HCT116 (cell line): Measurements from ENCODE around the gene ADGRB3. TPM values are rescaled to one million over a fixed set of nuclear protein-coding genes. Genes with fewer than 3 reads are reported as not detected.

Experiments
- ATAC-seq: fragments of 200-7000 bp; cut with Tn5 transposase; 2 replicates; pipeline ENCODE4 v1.9.1; 2020; ENCODE audit warnings: mild to moderate bottlenecking, moderate library complexity
- BruUV-seq: library from RNA; stranded (reverse); fragments of 400-500 nt; replicated peaks from 2 replicates; lab custom pipeline; 2021; lab: Mats Ljungman, UMichigan
- CTCF ChIA-PET: fragments of 300-600 bp; sonication (Branson Sonifier 250); formaldehyde crosslinking; loops from one replicate; lab custom pipeline; 2021; ENCODE audit warnings: antibody characterized with exemption; lab: Charles Lee
- POLR2A ChIA-PET: fragments of 300-600, 350-600 bp; sonication (Branson Sonifier 250); formaldehyde crosslinking; loops from one replicate; lab custom pipeline; 2021; ENCODE audit warnings: antibody characterized with exemption; lab: Charles Lee
- RAD21 ChIA-PET, 2 experiments: fragments of 300-600 bp; sonication (Branson Sonifier 250); formaldehyde crosslinking; loops; one replicate each; lab custom pipeline; 2023; ENCODE audit warnings: low total read pairs in 2 of 2; ENCODE audit not compliant: uncharacterized antibody in 2 of 2, unreplicated experiment in 2 of 2, low non-redundant PET in 1 of 2; lab: Charles Lee
- DNase-seq: peaks from one replicate; pipeline ENCODE4 v3.0.0-alpha.2; 2010; ENCODE audit warnings: low read depth, low spot score
- H2AFZ ChIP-seq: fragments of 200-600 bp; shearing (Covaris generic), sonication (generic); 2 replicates; pipeline ENCODE4 v1.6.1; 2017; ENCODE audit warnings: low read depth, mixed run types, mixed read lengths, antibody characterized with exemption, low read length; ENCODE audit not compliant: poor library complexity, severe bottlenecking
- H3K27ac ChIP-seq: 2 replicates; pipeline ENCODE4 v1.5.1; 2012; ENCODE audit warnings: low read depth, low read length
- H3K27me3 ChIP-seq: fragments of 200-600 bp; sonication (generic); 2 replicates; pipeline ENCODE4 v1.6.1; 2016; ENCODE audit warnings: mixed run types, low read length, mixed read lengths; ENCODE audit not compliant: insufficient read depth
- H3K36me3 ChIP-seq, 2 experiments: fragments of 200-500 bp in 1 of 2; fragments of 200-600 bp in 1 of 2; sonication (Bioruptor generic) in 1 of 2; sonication (generic) in 1 of 2; 2 replicates each; pipeline versions ENCODE4 v1.5.1 to v1.6.1; 2014 to 2016; ENCODE audit warnings: low read length in 2 of 2, inconsistent platforms in 1 of 2, mixed read lengths in 1 of 2, mixed run types in 1 of 2; ENCODE audit not compliant: insufficient read depth in 2 of 2, control insufficient read depth in 1 of 2
- H3K4me1 ChIP-seq, 2 experiments: fragments of 200-600 bp in 1 of 2; sonication (generic) in 1 of 2; 2 replicates each; pipeline versions ENCODE4 v1.5.1 to v1.6.1; 2012 to 2017; ENCODE audit warnings: low read length in 2 of 2, inconsistent platforms in 1 of 2, mild to moderate bottlenecking in 1 of 2, mixed read lengths in 1 of 2, mixed run types in 1 of 2, moderate library complexity in 1 of 2; ENCODE audit not compliant: insufficient read depth in 2 of 2, control insufficient read depth in 1 of 2
- H3K4me2 ChIP-seq: fragments of 200-600 bp; sonication (generic); 2 replicates; pipeline ENCODE4 v1.6.1; 2017; ENCODE audit warnings: mixed run types, low read length, mixed read lengths
- H3K4me3 ChIP-seq, 2 experiments: fragments of 200-600 bp in 1 of 2; sonication (generic) in 1 of 2; replicated peaks in 1 of 2; 2 replicates each; pipeline ENCODE4 v1.5.1; 2011 to 2016; ENCODE audit warnings: low read length in 2 of 2, control low read depth in 1 of 2, low read depth in 1 of 2, mild to moderate bottlenecking in 1 of 2, mixed read lengths in 1 of 2, mixed run types in 1 of 2
- H3K79me2 ChIP-seq: fragments of 200-600 bp; sonication (generic); 2 replicates; pipeline ENCODE4 v1.6.1; 2017; ENCODE audit warnings: mild to moderate bottlenecking, mixed run types, low read length, moderate library complexity, mixed read lengths; ENCODE audit not compliant: insufficient read depth
- H3K9ac ChIP-seq: fragments of 200-600 bp; sonication (generic); 2 replicates; pipeline ENCODE4 v1.6.1; 2016; ENCODE audit warnings: low read length, mixed read lengths
- H3K9me2 ChIP-seq: fragments of 200-600 bp; sonication (generic), shearing (Covaris generic); 2 replicates; pipeline ENCODE4 v1.6.1; 2017; ENCODE audit warnings: mixed run types, mild to moderate bottlenecking, moderate library complexity; ENCODE audit not compliant: insufficient read depth
- H3K9me3 ChIP-seq, 2 experiments: fragments of 200-500 bp in 1 of 2; fragments of 200-600 bp in 1 of 2; sonication (Bioruptor generic) in 1 of 2; sonication (generic) in 1 of 2; 2 replicates each; pipeline ENCODE4 v1.6.1; 2014 to 2017; ENCODE audit warnings: low read length in 2 of 2, mixed read lengths in 2 of 2, inconsistent platforms in 1 of 2, low read depth in 1 of 2, mild to moderate bottlenecking in 1 of 2, mixed run types in 1 of 2, moderate library complexity in 1 of 2; ENCODE audit not compliant: control insufficient read depth in 1 of 2, insufficient read depth in 1 of 2
- H4K20me1 ChIP-seq: fragments of 200-600 bp; sonication (generic), shearing (Covaris generic); 2 replicates; pipeline ENCODE4 v1.6.1; 2017; ENCODE audit warnings: mixed run types, mild to moderate bottlenecking, moderate library complexity; ENCODE audit not compliant: insufficient read depth
- ATF3 ChIP-seq: IDR thresholded peaks from 2 replicates; pipeline ENCODE4 v1.6.1; 2012
- CEBPB ChIP-seq: IDR thresholded peaks from 2 replicates; pipeline ENCODE4 v1.6.1; 2012; ENCODE audit warnings: low read depth
- EZH2phosphoT487 ChIP-seq: fragments of 200-600 bp; IDR thresholded peaks from 2 replicates; pipeline ENCODE4 v1.6.1; 2018; ENCODE audit warnings: antibody characterized with exemption, borderline replicate concordance
- SRF ChIP-seq: IDR thresholded peaks from 2 replicates; pipeline ENCODE4 v1.6.1; 2012; ENCODE audit warnings: low read depth
- intact Hi-C: fragments of 100-400 bp; cut with micrococcal nuclease; formaldehyde crosslinking; loops from 2 replicates; pipeline ENCODE4 v1.10.0; 2022
- total RNA-seq: library from RNA; stranded (reverse); gene quantifications from one replicate; pipeline ENCODE4 v1.2.1, GENCODE V29; 2021; ENCODE audit not compliant: unreplicated experiment
- TF ChIP-seq, protein P1 (sequence below): IDR thresholded peaks from 2 replicates; pipeline ENCODE4 v1.6.1; 2011; ENCODE audit warnings: mild to moderate bottlenecking, low read length, moderate library complexity; ENCODE audit not compliant: insufficient replicate concordance; ENCODE audit errors: extremely low read depth

ADGRB3 gene
- total RNA-seq, 1 experiment from 2014 or later = not detected

GRCh38 chr6:68716620-68717019, 81.5 kb downstream of the ADGRB3 start:
- intact Hi-C loops = no loop called here
- Histone ChIP-seq H3K9me2 (no peaks in the 10 kb centered on the region), H2AFZ (no peak overlapping the region), H3K9me3 (peaks cover 9 to 16% of the 10 kb centered on the region in 2 experiments; a peak in 2 of 4 replicates), H3K4me3 (no peak overlapping the region), H3K9ac (no peak overlapping the region), H3K27ac (no peak overlapping the region), H3K36me3 (no peaks in the 10 kb centered on the region), H3K27me3 (no peaks in the 10 kb centered on the region), H3K79me2 (no peaks in the 10 kb centered on the region), H3K4me1 (no peaks in the 10 kb centered on the region), H4K20me1 (no peaks in the 10 kb centered on the region), H3K4me2 (no peak overlapping the region)
- ChIA-PET CTCF (no interaction called here), POLR2A (no interaction called here), RAD21 (no interaction called here)
- ATAC-seq = no peak
- no peak for DNase-seq
- no TSS peak for BruUV-seq
- TF ChIP-seq SRF = no peak
- TF ChIP-seq, protein P1, sequence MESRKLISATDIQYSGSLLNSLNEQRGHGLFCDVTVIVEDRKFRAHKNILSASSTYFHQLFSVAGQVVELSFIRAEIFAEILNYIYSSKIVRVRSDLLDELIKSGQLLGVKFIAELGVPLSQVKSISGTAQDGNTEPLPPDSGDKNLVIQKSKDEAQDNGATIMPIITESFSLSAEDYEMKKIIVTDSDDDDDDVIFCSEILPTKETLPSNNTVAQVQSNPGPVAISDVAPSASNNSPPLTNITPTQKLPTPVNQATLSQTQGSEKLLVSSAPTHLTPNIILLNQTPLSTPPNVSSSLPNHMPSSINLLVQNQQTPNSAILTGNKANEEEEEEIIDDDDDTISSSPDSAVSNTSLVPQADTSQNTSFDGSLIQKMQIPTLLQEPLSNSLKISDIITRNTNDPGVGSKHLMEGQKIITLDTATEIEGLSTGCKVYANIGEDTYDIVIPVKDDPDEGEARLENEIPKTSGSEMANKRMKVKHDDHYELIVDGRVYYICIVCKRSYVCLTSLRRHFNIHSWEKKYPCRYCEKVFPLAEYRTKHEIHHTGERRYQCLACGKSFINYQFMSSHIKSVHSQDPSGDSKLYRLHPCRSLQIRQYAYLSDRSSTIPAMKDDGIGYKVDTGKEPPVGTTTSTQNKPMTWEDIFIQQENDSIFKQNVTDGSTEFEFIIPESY = no peak
- TF ChIP-seq CEBPB = no peak
- no peak for TF ChIP-seq ATF3

GRCh38 chr6:68718385-68719073, 83.4 kb downstream of the ADGRB3 start:
- no peak for DNase-seq
- no peak for ATAC-seq
- ChIA-PET RAD21 (no interaction called here), CTCF (no interaction called here)
- Histone ChIP-seq H3K27ac (no peak overlapping the region), H3K9me3 (peaks cover 13 to 14% of the 10 kb centered on the region in 2 experiments; a peak in 2 of 4 replicates), H3K9me2 (no peaks in the 10 kb centered on the region), H3K36me3 (no peaks in the 10 kb centered on the region)
- intact Hi-C loops = no loop called here
- TF ChIP-seq EZH2phosphoT487 = no peak
- TF ChIP-seq, all 23 proteins: peak for 0
- Histone ChIP-seq H2AFZ (no peak overlapping the region), H4K20me1 (no peaks in the 10 kb centered on the region), H3K4me2 (no peak overlapping the region), H3K9ac (no peak overlapping the region), H3K27me3 (no peaks in the 10 kb centered on the region), H3K4me1 (no peaks in the 10 kb centered on the region), H3K4me3 (no peak overlapping the region), H3K79me2 (no peaks in the 10 kb centered on the region)
- BruUV-seq = no TSS peak
- POLR2A ChIA-PET = no interaction called here
